Measurements from ENCODE around the gene QSOX2. TPM values are rescaled to one million over a fixed set of nuclear protein-coding genes. Genes with fewer than 3 reads are reported as not detected.

The QSOX2 gene
- total RNA-seq, 4 donors from 2014 or later = 10.2 to 15.8 (median 12.1) TPM

- Histone ChIP-seq H3K9me3 (no peaks in the 10 kb centered on the region), H3K4me3 (no peak overlapping the region), H3K36me3 (peaks cover 61% of the 10 kb centered on the region), H3K27ac (no peak overlapping the region), H3K27me3 (no peaks in the 10 kb centered on the region), H3K4me1 (peaks cover 21% of the 10 kb centered on the region)
- WGBS = 90% methylated on average over 17 of the region's 37 CpGs
- DNase-seq (ENCODE audit: low spot score in 2 of 2) = no peak
- TF ChIP-seq EP300 (IDR thresholded peaks at IDR 0.05) = no peak
- TF ChIP-seq POLR2A (IDR thresholded peaks at IDR 0.05) = no peak
- TF ChIP-seq, protein P1, sequence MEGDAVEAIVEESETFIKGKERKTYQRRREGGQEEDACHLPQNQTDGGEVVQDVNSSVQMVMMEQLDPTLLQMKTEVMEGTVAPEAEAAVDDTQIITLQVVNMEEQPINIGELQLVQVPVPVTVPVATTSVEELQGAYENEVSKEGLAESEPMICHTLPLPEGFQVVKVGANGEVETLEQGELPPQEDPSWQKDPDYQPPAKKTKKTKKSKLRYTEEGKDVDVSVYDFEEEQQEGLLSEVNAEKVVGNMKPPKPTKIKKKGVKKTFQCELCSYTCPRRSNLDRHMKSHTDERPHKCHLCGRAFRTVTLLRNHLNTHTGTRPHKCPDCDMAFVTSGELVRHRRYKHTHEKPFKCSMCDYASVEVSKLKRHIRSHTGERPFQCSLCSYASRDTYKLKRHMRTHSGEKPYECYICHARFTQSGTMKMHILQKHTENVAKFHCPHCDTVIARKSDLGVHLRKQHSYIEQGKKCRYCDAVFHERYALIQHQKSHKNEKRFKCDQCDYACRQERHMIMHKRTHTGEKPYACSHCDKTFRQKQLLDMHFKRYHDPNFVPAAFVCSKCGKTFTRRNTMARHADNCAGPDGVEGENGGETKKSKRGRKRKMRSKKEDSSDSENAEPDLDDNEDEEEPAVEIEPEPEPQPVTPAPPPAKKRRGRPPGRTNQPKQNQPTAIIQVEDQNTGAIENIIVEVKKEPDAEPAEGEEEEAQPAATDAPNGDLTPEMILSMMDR (IDR thresholded peaks at IDR 0.05) = no peak
- TF ChIP-seq POLR2AphosphoS5 (IDR thresholded peaks at IDR 0.05) = no peak
These were observed 28.9 kb downstream of the QSOX2 start for GRCh38 chr9:136216541-136217244.

GRCh38 chr9:136213733-136214132, 31.9 kb downstream of the QSOX2 start:
- H3K4me1 ChIP-seq = peaks cover under 1% of the 10 kb centered on the region
- no peaks in the 10 kb centered on the region for H3K27me3 ChIP-seq
- WGBS = 98% methylated on average over 9 of the region's 9 CpGs
- no peaks in the 10 kb centered on the region for H3K9me3 ChIP-seq
- H3K4me3 ChIP-seq = no peak overlapping the region
- no peak overlapping the region for H3K27ac ChIP-seq
- no peak for DNase-seq (ENCODE audit: low spot score in 2 of 2)
- peaks cover 76% of the 10 kb centered on the region for H3K36me3 ChIP-seq
- no peak for TF ChIP-seq POLR2AphosphoS5 (IDR thresholded peaks at IDR 0.05)
- no peak for TF ChIP-seq EP300 (IDR thresholded peaks at IDR 0.05)
- TF ChIP-seq, protein P1 (IDR thresholded peaks at IDR 0.05) = no peak
- no peak for TF ChIP-seq POLR2A (IDR thresholded peaks at IDR 0.05)

DNA sequence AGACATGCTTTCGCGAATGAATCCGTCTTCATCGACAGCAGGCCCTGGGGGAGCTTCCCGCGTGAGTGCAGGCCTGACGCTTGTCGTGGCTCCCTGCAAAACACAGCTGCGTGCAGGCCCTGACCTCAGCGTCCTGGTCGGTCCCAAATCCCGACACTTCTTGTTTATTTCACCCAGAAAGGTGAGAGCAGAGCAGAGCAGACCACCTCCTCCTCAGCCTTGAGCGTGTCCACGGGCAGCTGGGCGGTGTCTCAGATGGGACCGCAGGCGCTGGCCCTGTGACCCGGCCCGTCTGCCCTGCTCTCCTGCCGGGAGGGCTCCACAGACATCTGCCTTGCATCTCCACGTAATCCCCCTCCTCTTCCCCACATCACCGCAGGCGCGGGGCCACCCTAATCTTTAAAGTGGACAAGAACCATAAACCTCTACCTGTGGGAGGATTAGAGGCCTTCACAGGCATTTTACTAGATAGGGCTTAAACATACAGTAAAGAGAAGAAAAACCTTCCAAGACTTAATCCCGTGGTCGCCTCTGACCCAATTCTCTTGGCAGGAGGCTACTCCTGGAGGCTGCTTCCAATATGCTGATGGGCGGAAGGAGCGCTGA, 33.2 kb downstream of the QSOX2 start:
- no peaks in the 10 kb centered on the region for H3K27me3 ChIP-seq
- WGBS = 89% methylated on average over 17 of the region's 28 CpGs
- H3K9me3 ChIP-seq = no peaks in the 10 kb centered on the region
- H3K4me1 ChIP-seq = no peaks in the 10 kb centered on the region
- TF ChIP-seq POLR2AphosphoS5 (IDR thresholded peaks at IDR 0.05) = no peak
- TF ChIP-seq EP300 (IDR thresholded peaks at IDR 0.05) = no peak
- TF ChIP-seq, protein P1 (IDR thresholded peaks at IDR 0.05) = no peak
- TF ChIP-seq POLR2A (IDR thresholded peaks at IDR 0.05) = no peak
- no peak for DNase-seq (ENCODE audit: low spot score in 2 of 2)
- no peak overlapping the region for H3K4me3 ChIP-seq
- H3K36me3 ChIP-seq = peaks cover 79% of the 10 kb centered on the region
- H3K27ac ChIP-seq = no peak overlapping the region

GRCh38 chr9:136211441-136212344, 33.9 kb downstream of the QSOX2 start:
- 89% methylated on average over 18 of the region's 35 CpGs for whole genome bisulfite sequencing
- Histone ChIP-seq H3K4me1 (no peaks in the 10 kb centered on the region), H3K9me3 (no peaks in the 10 kb centered on the region), H3K4me3 (no peak overlapping the region), H3K36me3 (peaks cover 72% of the 10 kb centered on the region), H3K27ac (no peak overlapping the region), H3K27me3 (no peaks in the 10 kb centered on the region)
- DNase-seq (ENCODE audit: low spot score in 2 of 2) = no peak
- no peak for TF ChIP-seq EP300 (IDR thresholded peaks at IDR 0.05)
- TF ChIP-seq, protein P1 (IDR thresholded peaks at IDR 0.05) = no peak
- no peak for TF ChIP-seq POLR2AphosphoS5 (IDR thresholded peaks at IDR 0.05)
- TF ChIP-seq POLR2A (IDR thresholded peaks at IDR 0.05) = no peak

All from suprapubic skin (tissue), 4 donors.